HG02840 (cell line): Measurements from ENCODE around the gene HDC.

ENCODE experiments used
- ATAC-seq: cut with Tn5 transposase; IDR thresholded peaks from one replicate; pipeline ENCODE4 v1.9.1; 2021; ENCODE audit warnings: mild to moderate bottlenecking, moderate library complexity, moderate number of reproducible peaks; ENCODE audit not compliant: unreplicated experiment, low FRiP score

The HDC gene

GRCh38 chr15:50265620-50266019 is at the start of gene HDC:
Gene HDC, minus strand, starts transcription at chr15:50265726. Its CDS starts 103 bp downstream, at chr15:50265623.
- ATAC-seq = no peak

- no peak for ATAC-seq
These were observed 47.1 kb upstream of the HDC start for GRCh38 chr15:50312636-50313035.

GRCh38 chr15:50307799-50308198 is 42.3 kb upstream of the HDC start:
- no peak for ATAC-seq

GRCh38 chr15:50304836-50305235 is 39.3 kb upstream of the HDC start:
- ATAC-seq = no peak

- no peak for ATAC-seq
These were observed 37.1 kb upstream of the HDC start for GRCh38 chr15:50302581-50302980.

GRCh38 chr15:50298340-50298739 is 32.8 kb upstream of the HDC start:
- no peak for ATAC-seq

GRCh38 chr15:50295966-50296365 is 30.4 kb upstream of the HDC start:
- no peak for ATAC-seq

GRCh38 chr15:50289749-50290148 is 24.2 kb upstream of the HDC start:
- no peak for ATAC-seq

- no peak for ATAC-seq
These were observed 22.0 kb upstream of the HDC start for GRCh38 chr15:50287324-50288116.

- ATAC-seq = no peak
These were observed 15.9 kb upstream of the HDC start for GRCh38 chr15:50281427-50281826.

GRCh38 chr15:50280271-50280670 is 14.7 kb upstream of the HDC start:
- ATAC-seq = no peak

GRCh38 chr15:50278496-50278895 is 13.0 kb upstream of the HDC start:
- no peak for ATAC-seq

GRCh38 chr15:50277370-50277769 is 11.8 kb upstream of the HDC start:
- ATAC-seq = no peak

- no peak for ATAC-seq
These were observed 10.4 kb upstream of the HDC start for GRCh38 chr15:50275908-50276307.

GRCh38 chr15:50275091-50275490 is 9.6 kb upstream of the HDC start:
- ATAC-seq = no peak

- ATAC-seq = no peak
These were observed 2.1 kb upstream of the HDC start for GRCh38 chr15:50267577-50267976.

- ATAC-seq = no peak
These were observed 3.0 kb downstream of the HDC start for GRCh38 chr15:50262533-50262932.

- ATAC-seq = no peak
These were observed 3.5 kb downstream of the HDC start for GRCh38 chr15:50261981-50262380.

- ATAC-seq = no peak
These were observed 4.5 kb downstream of the HDC start for GRCh38 chr15:50260969-50261496.

- ATAC-seq = no peak
These were observed 6.2 kb downstream of the HDC start for GRCh38 chr15:50259276-50259675.

- no peak for ATAC-seq
These were observed 7.6 kb downstream of the HDC start for GRCh38 chr15:50257924-50258323.

- ATAC-seq = no peak
These were observed 8.2 kb downstream of the HDC start for GRCh38 chr15:50257332-50257731.
